HG02840 (cell line): ENCODE data around the gene CNTROB.
"Not testable (repeated sequence)": the region's sequence is repeated elsewhere in the genome, so short reads cannot be mapped to it uniquely, and the experiment has no call there.

Experiments used
- ATAC-seq: cut with Tn5 transposase; IDR thresholded peaks from one replicate; pipeline ENCODE4 v1.9.1; 2021; ENCODE audit warnings: mild to moderate bottlenecking, moderate library complexity, moderate number of reproducible peaks; ENCODE audit not compliant: unreplicated experiment, low FRiP score

CNTROB gene

GRCh38 chr17:7940034-7940433, 8.0 kb downstream of the CNTROB start:
- no peak for ATAC-seq

GRCh38 chr17:7940743-7941142, 8.7 kb downstream of the CNTROB start:
- ATAC-seq = no peak

- ATAC-seq = no peak
These were observed 11.3 kb downstream of the CNTROB start for GRCh38 chr17:7943291-7943690.

- ATAC-seq = no peak
These were observed 12.3 kb downstream of the CNTROB start for GRCh38 chr17:7944326-7944725.

- no peak for ATAC-seq
These were observed 13.6 kb downstream of the CNTROB start for GRCh38 chr17:7945651-7946050.

GRCh38 chr17:7946441-7946840, 14.4 kb downstream of the CNTROB start:
- no peak for ATAC-seq

GRCh38 chr17:7947651-7948050, 15.6 kb downstream of the CNTROB start:
- no peak for ATAC-seq

GRCh38 chr17:7950578-7950977, 18.6 kb downstream of the CNTROB start:
- no peak for ATAC-seq

- ATAC-seq = no peak
These were observed 19.3 kb downstream of the CNTROB start for GRCh38 chr17:7951143-7951792.

- ATAC-seq = not testable (repeated sequence)
These were observed 21.3 kb downstream of the CNTROB start for GRCh38 chr17:7953266-7953665.

GRCh38 chr17:7955414-7956227, 23.6 kb downstream of the CNTROB start:
- ATAC-seq = no peak

GRCh38 chr17:7956228-7956965, 24.4 kb downstream of the CNTROB start:
- no peak for ATAC-seq

- no peak for ATAC-seq
These were observed 27.7 kb downstream of the CNTROB start for GRCh38 chr17:7959503-7960253.

- ATAC-seq = no peak
These were observed 29.4 kb downstream of the CNTROB start for GRCh38 chr17:7961421-7961820.

- no peak for ATAC-seq
These were observed 35.7 kb downstream of the CNTROB start for GRCh38 chr17:7967751-7968150.

- ATAC-seq = no peak
These were observed 37.4 kb downstream of the CNTROB start for GRCh38 chr17:7969433-7969832.

GRCh38 chr17:7971651-7972050, 39.6 kb downstream of the CNTROB start:
- ATAC-seq = no peak

GRCh38 chr17:7972131-7972785, 40.3 kb downstream of the CNTROB start:
- ATAC-seq = no peak

GRCh38 chr17:7974638-7975131, 42.7 kb downstream of the CNTROB start:
- no peak for ATAC-seq

- no peak for ATAC-seq
These were observed 45.0 kb downstream of the CNTROB start for GRCh38 chr17:7977039-7977438.
